ENCODE results near the gene FRMD4B.

Gene FRMD4B

GRCh38 chr3:69166446-69166845, 219.4 kb downstream of the FRMD4B start:
- no peak for DNase-seq (ENCODE audit: low read depth)

- DNase-seq (ENCODE audit: low read depth), result no peak
These were observed 220.1 kb downstream of the FRMD4B start for GRCh38 chr3:69165744-69166143.

- no peak for DNase-seq (ENCODE audit: low read depth)
These were observed 221.6 kb downstream of the FRMD4B start for GRCh38 chr3:69164296-69164695.

- DNase-seq (ENCODE audit: low read depth), result no peak
These were observed 223.4 kb downstream of the FRMD4B start for GRCh38 chr3:69162308-69162980.

GRCh38 chr3:69161587-69162307, 224.1 kb downstream of the FRMD4B start:
- peak; percentile 63 for DNase-seq (ENCODE audit: low read depth)

- no peak for DNase-seq (ENCODE audit: low read depth)
These were observed 225.4 kb downstream of the FRMD4B start for GRCh38 chr3:69160525-69160924.

- DNase-seq (ENCODE audit: low read depth), result no peak
These were observed 225.8 kb downstream of the FRMD4B start for GRCh38 chr3:69160107-69160506.

GRCh38 chr3:69149586-69149985, 236.3 kb downstream of the FRMD4B start:
- DNase-seq (ENCODE audit: low read depth), result no peak

GRCh38 chr3:69145688-69146087, 240.2 kb downstream of the FRMD4B start:
- no peak for DNase-seq (ENCODE audit: low read depth)

GRCh38 chr3:69144631-69145245, 241.2 kb downstream of the FRMD4B start:
- no peak for DNase-seq (ENCODE audit: low read depth)

GRCh38 chr3:69143612-69144011, 242.3 kb downstream of the FRMD4B start:
- DNase-seq (ENCODE audit: low read depth), result peak; percentile 15

- DNase-seq (ENCODE audit: low read depth), result no peak
These were observed 243.0 kb downstream of the FRMD4B start for GRCh38 chr3:69142797-69143454.

- DNase-seq (ENCODE audit: low read depth), result peak; percentile 19
These were observed 243.8 kb downstream of the FRMD4B start for GRCh38 chr3:69142090-69142489.

- DNase-seq (ENCODE audit: low read depth), result no peak
These were observed 244.6 kb downstream of the FRMD4B start for GRCh38 chr3:69141313-69141712.

- DNase-seq (ENCODE audit: low read depth), result no peak
These were observed 248.5 kb downstream of the FRMD4B start for GRCh38 chr3:69137412-69137811.

- DNase-seq (ENCODE audit: low read depth), result no peak
These were observed 248.9 kb downstream of the FRMD4B start for GRCh38 chr3:69137005-69137404.

- no peak for DNase-seq (ENCODE audit: low read depth)
These were observed 255.2 kb downstream of the FRMD4B start for GRCh38 chr3:69130689-69131088.

- peak; percentile 42 for DNase-seq (ENCODE audit: low read depth)
These were observed 256.4 kb downstream of the FRMD4B start for GRCh38 chr3:69129531-69129930.

- DNase-seq (ENCODE audit: low read depth), result no peak
These were observed 257.4 kb downstream of the FRMD4B start for GRCh38 chr3:69128509-69128908.

- no peak for DNase-seq (ENCODE audit: low read depth)
These were observed 258.9 kb downstream of the FRMD4B start for GRCh38 chr3:69126999-69127398.

- no peak for DNase-seq (ENCODE audit: low read depth)
These were observed 259.7 kb downstream of the FRMD4B start for GRCh38 chr3:69126216-69126615.

- DNase-seq (ENCODE audit: low read depth), result no peak
These were observed 263.5 kb downstream of the FRMD4B start, which contains the start of gene LMOD3 for GRCh38 chr3:69122403-69122802. TSS of gene LMOD3 (minus strand) at chr3:69122595. CDS start at chr3:69122386, 209 bp downstream.

GRCh38 chr3:69121950-69122349, 263.9 kb downstream of the FRMD4B start:
- DNase-seq (ENCODE audit: low read depth), result no peak

Data from EH (cell line).